ENCODE measurements around the gene MYO1B. TPM values are rescaled to one million over a fixed set of nuclear protein-coding genes. Genes with fewer than 3 reads are reported as not detected.

Gene MYO1B
- total RNA-seq, 1 experiment from 2014 or later, result 2.5 TPM

DNA sequence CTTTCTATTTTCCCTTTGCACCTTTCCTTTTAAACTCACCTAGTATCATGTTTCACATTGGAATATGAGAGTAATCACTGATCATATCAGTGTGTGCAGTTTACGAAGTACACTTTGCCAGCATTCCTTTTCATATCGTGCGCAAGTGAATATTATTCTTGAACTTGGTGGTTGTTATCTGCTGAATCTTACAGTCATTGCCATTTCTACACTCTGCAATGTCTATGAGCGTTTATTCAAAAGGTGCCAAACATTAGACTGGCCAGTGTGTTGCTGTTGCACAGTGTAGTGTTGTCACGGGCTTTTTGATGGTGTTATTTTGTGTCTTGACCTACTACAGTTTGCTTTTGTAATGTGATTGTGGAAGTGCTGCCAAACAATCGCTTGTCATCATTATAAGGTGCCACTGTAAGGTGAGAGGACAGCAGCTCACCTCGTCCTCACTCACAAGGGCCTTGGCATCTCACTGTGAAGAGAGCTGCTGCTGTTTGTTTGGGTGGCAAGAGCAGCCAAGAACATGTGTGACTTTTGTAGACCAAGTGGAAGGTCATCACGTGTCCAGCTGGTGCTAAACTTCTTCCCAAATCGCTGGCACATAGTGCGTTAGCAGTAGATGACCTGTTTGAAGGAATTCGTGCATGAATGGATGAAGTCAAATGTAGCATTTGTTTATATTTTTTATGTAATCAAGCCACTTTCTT, 113.3 kb downstream of the MYO1B start:
- no peak for DNase-seq (ENCODE audit: low spot score)

DNA sequence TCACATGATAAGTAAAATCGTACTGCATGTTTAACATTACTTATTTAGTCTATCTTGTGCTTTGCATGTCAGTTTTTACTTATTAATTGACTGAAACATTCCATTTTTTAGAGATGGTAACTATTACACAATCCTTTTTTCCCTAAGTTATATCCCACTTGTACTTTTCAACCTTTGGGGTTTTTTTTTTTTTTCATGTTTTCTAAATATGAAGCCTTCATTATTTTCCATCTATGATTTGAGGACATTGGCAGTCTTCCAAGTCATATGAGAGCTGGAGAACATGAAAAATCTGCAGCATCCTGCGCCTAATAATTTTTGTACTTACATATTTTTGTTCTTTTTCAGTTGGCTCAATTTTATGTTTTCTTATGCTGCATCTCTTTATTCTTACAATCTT, 113.9 kb downstream of the MYO1B start:
- no peak for DNase-seq (ENCODE audit: low spot score)

- DNase-seq (ENCODE audit: low spot score), result no peak
Measured at GRCh38 chr2:191360918-191361317, 115.7 kb downstream of the MYO1B start.

DNA sequence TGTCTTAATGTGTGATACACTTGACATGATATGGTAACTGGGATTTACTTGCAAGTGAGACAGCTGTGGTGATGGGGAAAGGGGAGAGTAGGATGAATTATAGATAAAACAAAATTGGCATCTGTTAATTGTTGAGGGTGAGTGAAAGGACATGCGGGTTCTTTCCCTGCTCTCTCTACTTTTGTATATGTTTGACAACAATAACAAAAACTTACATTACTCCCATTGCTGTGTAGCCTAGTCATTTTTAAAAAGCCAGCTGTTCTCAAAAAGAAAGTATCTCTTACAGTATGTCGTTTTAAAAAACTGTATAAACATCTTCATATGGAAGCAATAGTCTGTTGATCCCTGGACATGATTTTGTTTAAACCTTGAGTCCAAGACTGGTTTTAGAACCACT, 117.6 kb downstream of the MYO1B start:
- no peak for DNase-seq (ENCODE audit: low spot score)

DNA sequence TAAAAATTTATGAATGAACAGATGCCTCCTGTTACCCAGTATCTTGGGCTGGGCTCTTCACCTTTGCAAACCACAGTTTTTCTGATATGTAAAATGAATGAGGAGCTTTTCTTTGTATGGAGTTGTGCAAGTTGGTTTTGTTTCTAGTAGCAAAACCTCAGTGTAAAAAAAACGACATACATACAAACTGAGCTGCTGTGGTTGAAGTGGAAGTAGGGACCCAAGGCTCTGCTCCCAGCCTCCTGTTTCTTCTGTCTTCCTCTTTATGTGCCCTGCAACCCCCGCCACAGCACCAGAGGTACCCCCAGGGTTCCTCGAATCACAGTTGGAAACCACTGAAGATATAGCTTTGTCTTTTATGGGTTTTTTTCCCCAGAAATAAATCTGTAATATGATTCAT, 118.1 kb downstream of the MYO1B start:
- no peak for DNase-seq (ENCODE audit: low spot score)

- no peak for DNase-seq (ENCODE audit: low spot score)
Measured at GRCh38 chr2:191365089-191365488, 119.9 kb downstream of the MYO1B start.

- no peak for DNase-seq (ENCODE audit: low spot score)
Measured at GRCh38 chr2:191366199-191366598, 121.0 kb downstream of the MYO1B start.

DNA sequence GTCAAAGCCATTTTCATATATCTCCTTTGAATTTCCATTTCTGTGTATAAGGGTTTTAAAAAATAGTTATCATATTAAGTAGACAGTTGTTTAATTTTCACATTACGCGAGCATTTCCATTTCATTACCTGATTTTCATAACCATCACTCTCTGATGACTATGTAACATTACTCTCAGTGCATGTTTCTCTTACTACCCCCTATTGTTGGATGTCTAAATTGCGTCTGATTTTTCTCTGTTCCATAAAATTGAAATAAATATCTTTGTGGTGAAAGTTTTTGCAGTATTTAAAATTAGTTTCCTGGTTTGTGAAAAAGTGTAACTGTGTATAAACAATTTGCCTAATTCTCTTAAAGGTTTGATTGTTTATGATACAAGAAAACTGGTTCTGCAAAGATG, 123.8 kb downstream of the MYO1B start:
- DNase-seq (ENCODE audit: low spot score), result peak; percentile 5

DNA sequence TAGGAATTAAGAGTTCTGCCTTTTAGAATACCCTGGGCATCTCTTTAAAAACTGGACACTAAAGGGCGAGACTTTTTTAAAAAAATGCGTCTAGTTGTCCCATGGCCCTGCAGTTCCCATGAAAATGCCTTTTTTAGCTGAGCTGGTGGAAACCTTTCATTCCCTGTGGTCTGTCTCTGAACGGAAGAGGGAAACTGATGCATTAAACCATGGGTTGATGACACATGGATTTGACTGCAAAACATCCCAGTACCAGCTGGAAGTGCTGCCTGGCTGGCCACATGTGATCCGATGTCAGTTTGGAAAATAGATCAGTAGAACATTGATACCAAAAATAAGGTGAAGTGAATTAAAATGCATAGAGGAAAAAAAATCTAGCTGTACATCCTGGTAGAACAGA, 129.2 kb downstream of the MYO1B start:
- no peak for DNase-seq (ENCODE audit: low spot score)

GRCh38 chr2:191374939-191375338, 129.7 kb downstream of the MYO1B start:
- DNase-seq (ENCODE audit: low spot score), result no peak

GRCh38 chr2:191376981-191377629, 131.9 kb downstream of the MYO1B start:
- DNase-seq (ENCODE audit: low spot score), result peak; percentile 83

DNA sequence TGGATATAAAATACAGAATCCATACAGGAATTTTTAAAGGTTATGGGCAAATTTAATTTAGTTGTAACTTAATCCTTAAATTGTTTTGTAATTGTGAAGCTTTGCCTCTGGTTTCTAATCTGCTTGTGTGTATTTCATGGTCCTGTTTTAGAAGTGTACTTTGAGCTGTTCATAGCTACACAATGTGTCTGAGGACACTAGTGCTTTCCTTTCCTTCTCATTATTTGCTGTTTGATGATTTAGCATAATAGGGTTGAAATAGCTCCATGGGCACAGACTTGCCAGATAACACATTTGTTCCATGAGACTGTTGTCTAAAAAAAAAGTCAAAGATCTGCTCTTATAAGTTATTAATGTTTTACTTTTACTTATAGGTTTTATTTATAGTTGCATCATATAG, 134.2 kb downstream of the MYO1B start:
- no peak for DNase-seq (ENCODE audit: low spot score)

- peak; percentile 83 for DNase-seq (ENCODE audit: low spot score)
Measured at GRCh38 chr2:191382801-191383200, 137.6 kb downstream of the MYO1B start.

DNA sequence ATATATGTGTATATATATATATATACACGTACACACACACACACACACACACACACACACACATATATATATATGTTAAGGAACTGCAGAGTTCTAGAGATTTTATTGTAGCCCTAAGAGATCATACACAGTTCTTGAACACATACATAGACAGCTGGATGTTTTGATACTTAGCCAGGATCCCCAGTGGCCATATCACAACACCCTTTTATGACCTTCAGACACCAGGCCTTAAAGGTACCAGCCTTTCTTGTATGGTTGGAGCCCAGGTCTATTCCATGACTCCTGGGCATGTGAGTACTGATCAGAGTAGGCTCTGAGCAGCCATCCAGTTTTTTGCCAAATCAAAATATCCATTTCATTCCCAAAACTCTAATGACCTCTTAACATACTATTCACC, 138.3 kb downstream of the MYO1B start:
- DNase-seq (ENCODE audit: low spot score), result no peak

- DNase-seq (ENCODE audit: low spot score), result no peak
Measured at GRCh38 chr2:191384829-191385228, 139.6 kb downstream of the MYO1B start.

- no peak for DNase-seq (ENCODE audit: low spot score)
Measured at GRCh38 chr2:191385416-191386160, 140.4 kb downstream of the MYO1B start.

- no peak for DNase-seq (ENCODE audit: low spot score)
Measured at GRCh38 chr2:191386938-191387536, 141.8 kb downstream of the MYO1B start.

DNA sequence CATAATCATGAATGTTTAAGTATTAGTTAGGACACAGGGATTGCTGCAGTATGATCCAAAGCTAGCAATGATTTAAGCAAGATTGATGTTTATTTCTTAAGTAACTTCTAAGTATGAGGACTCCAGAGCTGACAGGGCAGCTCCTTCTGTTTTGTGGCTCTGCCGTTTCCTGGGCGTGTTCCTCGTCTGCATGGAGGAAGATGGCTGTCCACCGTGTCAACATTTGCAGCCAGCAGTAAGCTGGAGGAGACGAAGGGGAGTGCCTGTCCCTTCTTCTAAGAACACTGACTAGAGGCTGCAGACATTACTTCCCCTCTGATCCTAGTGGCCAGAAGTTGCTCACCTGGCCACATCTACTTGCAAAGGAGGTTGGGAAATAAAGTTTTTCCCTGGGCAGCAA, 144.1 kb downstream of the MYO1B start:
- no peak for DNase-seq (ENCODE audit: low spot score)

DNA sequence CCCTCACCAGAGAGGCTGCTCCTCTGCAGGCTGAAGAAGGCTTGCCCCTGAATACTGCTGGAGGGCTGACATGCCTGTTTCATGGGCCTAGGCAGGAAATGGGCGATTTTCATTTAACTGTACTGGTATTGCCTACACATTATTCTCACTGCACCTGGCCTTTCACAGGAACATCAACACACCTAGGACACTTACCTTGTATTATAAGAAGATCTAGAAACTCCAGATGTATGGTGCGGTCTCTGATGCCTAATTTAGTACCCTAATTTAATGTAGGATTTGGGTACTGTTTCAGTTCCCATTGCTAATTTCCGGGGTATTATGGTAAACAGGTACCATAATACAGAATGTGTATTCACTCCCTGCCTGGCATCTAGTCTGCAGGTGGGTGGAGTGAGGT, 146.0 kb downstream of the MYO1B start:
- DNase-seq (ENCODE audit: low spot score), result no peak

DNA sequence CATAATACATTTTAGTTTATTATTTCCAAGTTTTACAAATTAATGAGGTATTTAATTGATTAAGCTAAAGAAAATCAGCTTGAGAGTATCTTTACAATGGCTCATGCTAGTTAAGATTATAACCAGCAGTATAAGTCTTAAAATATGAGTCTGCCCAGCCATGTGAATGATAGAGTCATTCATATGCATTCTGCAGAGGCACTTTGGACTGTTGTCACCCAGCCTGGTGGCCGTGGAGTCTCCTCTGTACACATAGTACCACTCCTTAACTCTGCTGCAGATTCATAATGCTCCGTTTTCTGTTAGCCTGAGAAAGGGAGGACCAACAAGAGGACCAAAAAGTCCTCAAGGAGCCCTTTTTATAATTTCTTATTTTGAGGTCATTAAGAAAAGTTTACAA, 148.8 kb downstream of the MYO1B start:
- DNase-seq (ENCODE audit: low spot score), result no peak

DNA sequence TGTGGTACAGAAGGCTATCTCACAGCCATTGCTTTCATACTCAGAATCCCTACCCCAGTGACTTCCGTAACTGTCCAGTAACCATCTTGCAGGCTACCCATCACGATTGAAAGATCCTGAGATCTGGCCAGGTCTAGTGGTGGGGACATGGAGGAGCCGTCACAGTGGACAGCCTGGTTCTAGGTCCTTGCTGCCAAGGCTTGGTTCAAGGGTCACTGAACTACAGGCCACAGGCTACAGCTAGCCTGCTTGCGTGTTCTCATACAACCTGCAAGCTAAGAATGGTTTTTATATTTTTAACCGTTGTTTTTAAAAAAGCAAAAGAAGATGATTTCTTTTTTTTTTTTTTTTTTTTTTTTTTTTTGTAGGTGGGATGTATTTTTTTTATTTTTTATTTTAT, 151.6 kb downstream of the MYO1B start:
- DNase-seq (ENCODE audit: low spot score), result no peak

DNA sequence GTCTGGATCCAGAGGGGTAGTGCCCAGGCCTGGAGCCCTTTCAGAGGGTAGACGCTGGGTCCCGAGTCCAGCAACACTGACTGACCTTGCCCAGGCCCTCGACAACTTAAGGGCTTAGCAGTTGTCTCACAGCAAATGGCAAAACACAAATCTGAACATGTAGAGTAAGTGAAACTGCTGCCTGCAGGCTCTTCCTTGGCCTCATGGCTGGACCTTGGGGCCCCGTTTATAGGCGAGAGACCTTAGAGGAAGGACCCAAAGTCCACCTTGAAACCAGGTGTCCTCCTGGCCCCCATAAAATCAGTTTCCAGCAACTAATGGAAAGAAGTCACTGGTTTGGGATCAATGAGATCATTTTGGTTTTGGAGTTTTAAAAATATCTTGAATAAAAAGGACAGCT, 154.4 kb downstream of the MYO1B start:
- no peak for DNase-seq (ENCODE audit: low spot score)

Measured in HT-29 (cell line).